ENCODE results near the gene LYZL4.

- TF ChIP-seq, protein P1, sequence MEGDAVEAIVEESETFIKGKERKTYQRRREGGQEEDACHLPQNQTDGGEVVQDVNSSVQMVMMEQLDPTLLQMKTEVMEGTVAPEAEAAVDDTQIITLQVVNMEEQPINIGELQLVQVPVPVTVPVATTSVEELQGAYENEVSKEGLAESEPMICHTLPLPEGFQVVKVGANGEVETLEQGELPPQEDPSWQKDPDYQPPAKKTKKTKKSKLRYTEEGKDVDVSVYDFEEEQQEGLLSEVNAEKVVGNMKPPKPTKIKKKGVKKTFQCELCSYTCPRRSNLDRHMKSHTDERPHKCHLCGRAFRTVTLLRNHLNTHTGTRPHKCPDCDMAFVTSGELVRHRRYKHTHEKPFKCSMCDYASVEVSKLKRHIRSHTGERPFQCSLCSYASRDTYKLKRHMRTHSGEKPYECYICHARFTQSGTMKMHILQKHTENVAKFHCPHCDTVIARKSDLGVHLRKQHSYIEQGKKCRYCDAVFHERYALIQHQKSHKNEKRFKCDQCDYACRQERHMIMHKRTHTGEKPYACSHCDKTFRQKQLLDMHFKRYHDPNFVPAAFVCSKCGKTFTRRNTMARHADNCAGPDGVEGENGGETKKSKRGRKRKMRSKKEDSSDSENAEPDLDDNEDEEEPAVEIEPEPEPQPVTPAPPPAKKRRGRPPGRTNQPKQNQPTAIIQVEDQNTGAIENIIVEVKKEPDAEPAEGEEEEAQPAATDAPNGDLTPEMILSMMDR (IDR thresholded peaks at IDR 0.05): no peak
- TF ChIP-seq POLR2A (IDR thresholded peaks at IDR 0.05): no peak
These were observed 32.2 kb upstream of the LYZL4 start for GRCh38 chr3:42442640-42443039.
